ENCODE data around the gene FAHD2A.
"Not testable (repeated sequence)": the region's sequence is repeated elsewhere in the genome, so short reads cannot be mapped to it uniquely, and the experiment has no call there.

The FAHD2A gene

GRCh38 chr2:95376311-95377215 is 25.9 kb upstream of the FAHD2A start:
- DNase-seq: no peak

GRCh38 chr2:95377216-95378123 is 25.0 kb upstream of the FAHD2A start:
- DNase-seq: no peak

GRCh38 chr2:95378281-95378680 is 24.2 kb upstream of the FAHD2A start:
- not testable (repeated sequence) for DNase-seq

GRCh38 chr2:95379371-95379831 is 23.1 kb upstream of the FAHD2A start:
- no peak for DNase-seq

GRCh38 chr2:95380280-95380679 is 22.2 kb upstream of the FAHD2A start:
- no peak for DNase-seq

GRCh38 chr2:95380731-95381130 is 21.8 kb upstream of the FAHD2A start:
- no peak for DNase-seq

- DNase-seq: no peak
These were observed 21.0 kb upstream of the FAHD2A start for GRCh38 chr2:95381212-95382191.

GRCh38 chr2:95382192-95382591 is 20.3 kb upstream of the FAHD2A start:
- no peak for DNase-seq

GRCh38 chr2:95382686-95383634 is 19.5 kb upstream of the FAHD2A start:
- no peak for DNase-seq

- no peak for DNase-seq
These were observed 18.9 kb upstream of the FAHD2A start for GRCh38 chr2:95383635-95384027.

GRCh38 chr2:95384854-95385569 is 17.5 kb upstream of the FAHD2A start:
- no peak for DNase-seq

- no peak for DNase-seq
These were observed 16.9 kb upstream of the FAHD2A start for GRCh38 chr2:95385570-95385984.

- no peak for DNase-seq
These were observed 16.5 kb upstream of the FAHD2A start for GRCh38 chr2:95386031-95386430.

GRCh38 chr2:95387358-95387757 is 15.2 kb upstream of the FAHD2A start:
- no peak for DNase-seq

GRCh38 chr2:95388091-95388692 is 14.3 kb upstream of the FAHD2A start:
- no peak for DNase-seq

GRCh38 chr2:95388856-95389244 is 13.7 kb upstream of the FAHD2A start:
- no peak for DNase-seq

GRCh38 chr2:95389245-95390119 is 13.0 kb upstream of the FAHD2A start:
- no peak for DNase-seq

- no peak for DNase-seq
These were observed 12.1 kb upstream of the FAHD2A start for GRCh38 chr2:95390272-95390880.

All from NCI-H2227 treated with DMSO at 0.1 percent for 48 hours (cell line).